Stimulated activated CD4-positive, alpha-beta T cell treated with anti-CD3 and anti-CD28 coated beads, TNF-alpha, amount 100 ng/mL, for 1 hour (primary cell): ENCODE measurements around the gene MRPL23.

Experiments
- DNase-seq, 3 donors: peaks; one replicate each; pipeline ENCODE4 v3.0.0-alpha.2; 2020; ENCODE audit warnings: low read depth in 3 of 3, low spot score in 1 of 3

The MRPL23 gene

DNA sequence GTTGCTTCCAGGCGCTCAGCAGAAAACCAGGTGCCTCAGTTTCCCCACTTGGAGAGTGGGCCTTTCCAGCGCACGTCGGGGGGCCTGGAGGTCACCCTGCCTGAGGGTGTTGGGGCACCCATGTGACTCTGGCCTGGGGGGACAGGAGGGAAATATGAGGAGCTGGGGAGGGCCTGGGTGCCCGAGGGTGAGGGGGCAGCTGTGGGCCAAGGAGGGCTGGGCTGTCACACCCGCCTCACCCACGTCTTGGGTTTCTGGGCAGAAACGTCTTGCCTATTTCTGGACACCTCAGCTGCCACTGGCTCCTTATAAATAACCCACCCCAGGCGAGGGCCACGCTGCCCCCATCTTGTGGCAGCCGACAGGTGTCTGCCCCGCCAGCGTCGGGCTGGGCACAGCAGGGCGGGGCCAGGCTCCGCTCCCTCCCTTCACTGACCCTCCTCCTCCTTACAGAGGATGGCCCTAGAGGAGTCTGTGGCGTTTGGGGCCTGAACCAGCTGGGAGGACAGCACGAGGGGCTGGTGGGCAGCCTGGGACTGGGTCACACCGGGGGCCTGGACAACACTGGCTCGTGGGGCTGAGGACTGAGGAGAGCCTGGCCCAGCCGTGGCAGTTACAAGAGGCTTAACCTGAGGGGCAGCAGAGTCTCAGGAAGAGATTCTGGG is 26.1 kb upstream of the MRPL23 start:
- DNase-seq, result no peak

- no peak for DNase-seq
Observed at GRCh38 chr11:1921574-1922141, 25.5 kb upstream of the MRPL23 start.

GRCh38 chr11:1922481-1923081 is 24.6 kb upstream of the MRPL23 start:
- no peak for DNase-seq

- no peak for DNase-seq
Observed at GRCh38 chr11:1923201-1923956, 23.8 kb upstream of the MRPL23 start.

DNA sequence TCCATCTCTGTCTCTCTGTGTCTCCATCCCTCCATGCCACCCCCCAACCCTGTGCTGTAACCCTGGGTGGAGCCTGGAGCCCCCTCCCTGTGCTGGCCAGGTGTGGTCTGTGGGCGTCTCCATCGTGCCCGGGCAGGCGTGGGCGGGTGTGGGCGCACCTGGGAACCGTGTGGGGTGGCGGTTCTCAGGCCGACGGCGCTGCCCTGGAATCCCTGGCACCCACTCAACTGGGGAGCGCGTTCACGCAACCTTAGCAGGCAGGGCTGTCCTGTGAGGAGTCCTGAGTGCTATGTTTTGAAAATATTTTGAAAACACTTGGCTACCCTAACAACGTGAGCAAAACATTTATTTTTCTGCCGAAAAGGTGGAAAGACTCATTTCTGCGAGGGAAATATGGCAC is 23.0 kb upstream of the MRPL23 start:
- DNase-seq, result no peak

DNA sequence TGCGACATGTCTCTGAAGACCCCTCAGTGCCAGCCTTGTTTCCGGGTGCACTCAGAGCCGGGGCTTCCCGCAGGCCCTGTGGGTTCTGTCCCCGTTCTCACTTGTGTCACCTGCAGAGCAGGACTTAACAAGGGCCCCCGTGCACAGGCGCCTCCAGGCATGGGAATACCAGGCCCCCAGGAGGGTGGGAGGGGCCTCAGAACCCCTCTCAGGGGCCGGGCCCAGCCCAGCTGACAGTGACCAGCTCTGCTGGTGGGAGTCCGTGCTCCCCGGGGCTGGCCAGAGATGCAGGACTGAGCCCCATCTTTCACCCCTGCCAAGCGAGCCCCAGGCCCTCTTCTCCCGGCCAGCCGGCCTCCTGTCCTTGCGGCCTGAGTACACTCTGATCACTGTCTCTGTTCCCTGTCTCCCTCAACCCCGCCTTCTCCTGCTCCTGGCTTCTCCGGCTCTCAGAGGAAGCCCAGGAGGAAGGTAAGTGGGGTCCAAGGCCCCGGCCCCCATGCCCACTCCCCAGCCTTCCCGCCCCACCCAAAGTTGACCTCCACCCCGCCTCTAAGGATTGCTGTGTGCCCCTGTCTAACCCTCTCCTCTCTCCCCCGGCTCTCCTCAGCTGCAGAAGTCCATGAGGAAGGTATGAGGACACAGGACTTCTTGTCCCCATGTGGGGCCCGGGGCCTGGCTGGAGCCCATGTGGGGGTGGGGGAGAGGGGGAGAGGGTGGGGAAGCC is 22.3 kb upstream of the MRPL23 start:
- no peak for DNase-seq

DNA sequence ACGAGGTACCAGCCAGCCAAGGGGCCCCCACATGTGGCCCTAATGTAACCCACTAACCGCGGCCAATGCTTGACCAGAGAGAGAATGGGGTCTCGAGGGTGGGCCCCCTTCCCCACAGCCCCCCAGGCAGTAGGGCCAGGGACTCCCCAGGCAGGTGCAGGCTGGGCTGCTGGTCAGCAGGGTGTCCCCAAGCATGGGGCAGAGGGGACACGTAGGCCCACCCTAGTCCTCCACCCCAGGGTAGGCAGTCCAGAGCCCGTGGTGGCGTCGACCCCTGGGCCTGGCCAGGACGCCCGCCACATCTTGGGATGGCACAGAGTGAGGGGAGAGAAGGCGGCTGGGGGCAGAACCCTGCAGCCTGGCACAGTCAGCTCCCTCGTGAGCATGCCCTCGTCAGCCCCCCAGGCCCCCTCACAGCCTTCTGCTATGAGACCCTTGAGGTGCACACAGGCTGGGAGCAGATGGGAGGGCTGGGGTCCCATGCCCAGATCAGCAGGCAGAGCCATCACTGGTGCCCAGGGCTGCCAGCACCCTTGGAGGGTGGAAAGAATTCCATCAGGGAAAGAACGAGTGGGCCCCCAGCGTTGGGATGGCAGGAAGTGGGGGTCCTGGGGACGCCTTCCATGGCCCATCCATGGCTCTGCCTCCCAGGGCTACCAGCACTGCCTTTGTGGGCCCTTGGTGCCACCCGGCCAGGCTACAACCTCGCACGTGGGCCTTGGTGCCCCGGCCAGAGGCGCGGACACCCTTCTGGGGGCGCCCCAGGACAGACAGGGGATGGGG is 21.6 kb upstream of the MRPL23 start:
- DNase-seq, result no peak

GRCh38 chr11:1926156-1927025 is 20.7 kb upstream of the MRPL23 start:
- DNase-seq, result no peak

DNA sequence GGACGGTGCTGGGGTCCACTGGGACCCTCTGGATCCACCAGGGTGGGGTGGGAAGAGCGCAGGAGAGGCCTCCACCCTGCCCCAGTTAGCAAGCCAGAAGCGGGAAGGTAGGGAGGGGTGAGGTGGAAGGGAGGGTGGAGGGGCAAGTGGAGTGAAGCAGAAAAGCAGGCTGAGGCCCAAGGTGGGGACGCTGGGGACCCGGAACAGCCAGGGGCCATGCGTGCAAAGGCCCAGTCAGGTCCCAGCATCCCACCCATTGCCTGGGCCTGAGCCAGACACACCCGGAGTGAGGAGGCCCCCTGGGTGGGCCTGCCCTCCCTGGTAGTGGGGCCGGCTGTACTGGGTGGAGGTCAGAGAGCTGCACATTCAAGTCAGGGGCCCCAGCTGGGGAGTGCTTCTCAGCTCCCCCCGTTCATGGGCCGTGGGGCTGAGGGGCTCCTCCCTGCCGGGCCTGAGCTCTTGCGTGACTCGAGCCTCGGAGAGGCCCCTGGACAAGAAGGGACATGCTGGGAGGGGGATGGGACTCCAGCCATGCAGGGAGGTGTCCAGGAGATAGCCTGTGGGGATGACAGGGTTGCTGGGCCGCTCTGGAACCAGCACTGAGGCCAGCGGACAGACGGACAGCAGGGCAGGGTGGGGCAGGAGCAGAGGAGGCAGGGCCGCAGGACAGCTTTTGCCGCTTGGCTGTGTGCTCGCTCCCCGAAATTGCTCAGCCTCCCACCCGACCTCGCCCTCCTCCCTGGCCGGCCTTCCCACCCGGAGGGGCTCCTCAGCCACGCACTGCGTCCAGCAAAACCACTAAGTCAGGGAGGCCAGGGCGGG is 19.9 kb upstream of the MRPL23 start:
- DNase-seq, result no peak

GRCh38 chr11:1927848-1928469 is 19.2 kb upstream of the MRPL23 start:
- DNase-seq, result no peak

GRCh38 chr11:1928470-1928890 is 18.7 kb upstream of the MRPL23 start:
- DNase-seq, result no peak

DNA sequence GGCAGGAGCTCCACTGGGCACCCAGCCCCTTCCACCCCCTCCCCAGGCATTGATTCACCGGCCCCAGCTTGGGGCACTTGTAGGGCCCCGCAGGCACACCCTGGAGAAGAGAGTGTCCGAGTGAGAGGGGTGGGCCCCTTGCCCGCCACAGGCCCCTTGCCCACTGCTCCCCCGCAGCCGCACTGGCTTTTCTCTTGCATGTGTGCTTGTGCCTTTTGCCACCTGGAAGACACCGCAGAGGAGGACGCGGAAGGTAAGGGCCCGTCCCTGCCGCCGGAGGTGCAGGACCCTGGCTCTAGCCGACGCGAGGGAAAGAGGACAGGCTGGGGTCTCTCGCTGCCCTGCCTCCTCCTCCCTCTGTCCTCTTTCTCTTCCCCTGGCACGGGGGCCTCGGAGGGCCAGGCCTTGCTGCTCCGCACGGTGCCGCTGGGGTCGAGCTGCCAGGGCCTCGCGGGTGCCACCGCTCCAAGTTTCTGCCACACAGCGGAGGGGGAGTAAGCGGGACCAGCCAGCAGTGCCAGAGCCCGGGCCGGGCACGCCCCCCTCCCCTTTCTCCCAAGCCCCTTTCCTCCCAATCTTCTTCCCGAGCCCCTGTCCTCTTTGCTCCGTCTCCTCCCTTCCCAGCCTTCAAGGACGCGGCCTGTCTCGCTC is 18.1 kb upstream of the MRPL23 start:
- no peak for DNase-seq

DNA sequence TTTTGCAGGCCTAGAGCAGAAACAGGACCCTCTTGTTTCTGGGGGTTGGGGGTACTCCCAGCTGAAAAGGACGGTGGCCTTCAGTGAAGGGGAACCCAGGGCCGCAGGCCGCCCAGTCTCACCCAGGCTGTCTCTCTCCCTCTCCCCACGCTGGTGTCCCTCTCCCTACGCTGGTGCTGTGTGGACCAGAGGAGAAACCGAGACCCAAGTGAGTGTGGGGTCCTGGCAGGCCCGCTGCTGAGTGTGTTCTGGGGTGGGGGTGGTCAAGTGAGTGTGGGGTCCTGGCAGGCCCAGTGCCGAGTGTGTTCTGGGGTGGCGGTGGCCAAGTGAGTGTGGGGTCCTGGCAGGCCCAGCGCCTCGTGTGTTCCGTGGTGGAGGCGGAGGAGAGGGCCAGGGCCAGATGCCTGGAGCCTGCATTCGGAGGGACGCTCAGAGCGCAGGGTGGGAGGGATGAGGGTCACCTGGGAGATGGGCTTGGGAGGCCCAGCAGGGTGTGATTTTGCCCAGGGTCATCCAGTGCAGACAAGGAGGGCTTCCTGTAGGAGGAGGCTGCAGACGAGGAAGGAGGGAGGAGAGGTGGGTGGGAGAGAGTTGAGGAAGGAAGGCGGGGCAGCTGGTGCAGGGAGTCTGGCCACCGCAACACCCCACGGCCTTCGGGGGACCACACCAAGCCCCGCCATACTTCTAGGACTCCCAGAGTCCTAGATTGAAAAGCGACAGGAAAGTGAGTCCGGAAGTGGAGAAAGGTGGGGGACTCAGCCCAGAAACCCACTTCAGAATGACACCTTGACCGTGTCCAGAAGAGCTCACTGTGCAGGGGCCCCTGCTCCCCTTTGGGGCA is 17.3 kb upstream of the MRPL23 start:
- no peak for DNase-seq

GRCh38 chr11:1930462-1930830 is 16.7 kb upstream of the MRPL23 start:
- DNase-seq, result no peak

- DNase-seq, result no peak
Observed at GRCh38 chr11:1931341-1932104, 15.6 kb upstream of the MRPL23 start.

- no peak for DNase-seq
Observed at GRCh38 chr11:1932105-1932480, 15.0 kb upstream of the MRPL23 start.
